ENCODE results near the gene ASIC5. TPM values are rescaled to one million over a fixed set of nuclear protein-coding genes. Genes with fewer than 3 reads are reported as not detected.
"Not testable (repeated sequence)": the region's sequence is repeated elsewhere in the genome, so short reads cannot be mapped to it uniquely, and the experiment has no call there.

The ASIC5 gene
- total RNA-seq, 2 donors from 2014 or later: not detected

- no peak for DNase-seq
- intact Hi-C loops (cut with DNase I, micrococcal nuclease): loop anchor here in 1 of 2 donors (5.0 kb wide), 1 partner anchor 137 kb away; no protein-coding TSS in a partner anchor
- ATAC-seq: peak; percentile 65
These were observed 56.2 kb downstream of the ASIC5 start for GRCh38 chr4:155809835-155810234.

- DNase-seq: no peak
These were observed 59.1 kb downstream of the ASIC5 start for GRCh38 chr4:155807021-155807420.

GRCh38 chr4:155805016-155805415, 61.1 kb downstream of the ASIC5 start:
- intact Hi-C loops (cut with DNase I, micrococcal nuclease): no loop called here
- ATAC-seq (no peak), DNase-seq (no peak)

More at GRCh38 chr4:155807021-155807420, 59.1 kb downstream of the ASIC5 start:
- intact Hi-C loops (cut with DNase I, micrococcal nuclease): no loop called here
- no peak for ATAC-seq

- intact Hi-C loops (cut with DNase I, micrococcal nuclease): no loop called here
- no peak for DNase-seq
These were observed 63.7 kb downstream of the ASIC5 start for GRCh38 chr4:155802190-155802959.

GRCh38 chr4:155800685-155801343, 65.3 kb downstream of the ASIC5 start:
- DNase-seq (no peak), ATAC-seq (no peak)
- intact Hi-C loops (cut with DNase I, micrococcal nuclease): no loop called here

More at GRCh38 chr4:155802190-155802959, 63.7 kb downstream of the ASIC5 start:
- ATAC-seq: no peak

GRCh38 chr4:155799794-155800123, 66.3 kb downstream of the ASIC5 start:
- DNase-seq (no peak), ATAC-seq (no peak)
- intact Hi-C loops (cut with DNase I, micrococcal nuclease): no loop called here

- intact Hi-C loops (cut with DNase I, micrococcal nuclease): no loop called here
- DNase-seq (no peak), ATAC-seq (no peak)
These were observed 66.8 kb downstream of the ASIC5 start for GRCh38 chr4:155799116-155799793.

- ATAC-seq; intact Hi-C loops (cut with DNase I, micrococcal nuclease); DNase-seq: not testable (repeated sequence)
These were observed 68.5 kb downstream of the ASIC5 start for GRCh38 chr4:155797581-155797980.

- intact Hi-C loops (cut with DNase I, micrococcal nuclease): no loop called here
- DNase-seq: no peak
- no peak for ATAC-seq
These were observed 70.1 kb downstream of the ASIC5 start for GRCh38 chr4:155795991-155796390.

- DNase-seq: no peak
- intact Hi-C loops (cut with DNase I, micrococcal nuclease): no loop called here
- no peak for ATAC-seq
These were observed 71.4 kb downstream of the ASIC5 start for GRCh38 chr4:155794589-155795236.

- DNase-seq: no peak
- no peak for ATAC-seq
- intact Hi-C loops (cut with DNase I, micrococcal nuclease): loop anchor here in 1 of 2 donors (5.0 kb wide), 1 partner anchor 348 kb away; no protein-coding TSS in a partner anchor
These were observed 76.1 kb downstream of the ASIC5 start for GRCh38 chr4:155789982-155790381.

- no peak for DNase-seq
- no peak for ATAC-seq
- intact Hi-C loops (cut with DNase I, micrococcal nuclease): loop anchor here in 1 of 2 donors (5.0 kb wide), 1 partner anchor 347 kb away; no protein-coding TSS in a partner anchor
These were observed 76.7 kb downstream of the ASIC5 start for GRCh38 chr4:155789391-155789790.

- ATAC-seq (peak; percentile 64), DNase-seq (no peak)
- intact Hi-C loops (cut with DNase I, micrococcal nuclease): loop anchor here in 1 of 2 donors (5.0 kb wide), 1 partner anchor 345 kb away; no protein-coding TSS in a partner anchor
These were observed 78.9 kb downstream of the ASIC5 start for GRCh38 chr4:155787113-155787710.

GRCh38 chr4:155785828-155786227, 80.2 kb downstream of the ASIC5 start:
- intact Hi-C loops (cut with DNase I, micrococcal nuclease): loop anchor here in 1 of 2 donors (5.0 kb wide), 1 partner anchor 344 kb away; no protein-coding TSS in a partner anchor
- no peak for ATAC-seq
- DNase-seq: no peak

GRCh38 chr4:155784637-155785036, 81.4 kb downstream of the ASIC5 start:
- ATAC-seq (no peak), DNase-seq (no peak)
- intact Hi-C loops (cut with DNase I, micrococcal nuclease): loop anchor here in 1 of 2 donors (5.0 kb wide), 1 partner anchor 342 kb away; no protein-coding TSS in a partner anchor

GRCh38 chr4:155781249-155781831, 84.7 kb downstream of the ASIC5 start:
- DNase-seq: no peak
- no peak for ATAC-seq
- intact Hi-C loops (cut with DNase I, micrococcal nuclease): no loop called here

GRCh38 chr4:155780775-155781174, 85.3 kb downstream of the ASIC5 start:
- no peak for ATAC-seq
- DNase-seq: no peak
- intact Hi-C loops (cut with DNase I, micrococcal nuclease): no loop called here
